Measurements from ENCODE around the gene MLLT3. TPM values are rescaled to one million over a fixed set of nuclear protein-coding genes. Genes with fewer than 3 reads are reported as not detected.

MLLT3 gene
- total RNA-seq, 4 donors from 2014 or later, result 10.2 to 15.3 (median 14.5) TPM

DNA sequence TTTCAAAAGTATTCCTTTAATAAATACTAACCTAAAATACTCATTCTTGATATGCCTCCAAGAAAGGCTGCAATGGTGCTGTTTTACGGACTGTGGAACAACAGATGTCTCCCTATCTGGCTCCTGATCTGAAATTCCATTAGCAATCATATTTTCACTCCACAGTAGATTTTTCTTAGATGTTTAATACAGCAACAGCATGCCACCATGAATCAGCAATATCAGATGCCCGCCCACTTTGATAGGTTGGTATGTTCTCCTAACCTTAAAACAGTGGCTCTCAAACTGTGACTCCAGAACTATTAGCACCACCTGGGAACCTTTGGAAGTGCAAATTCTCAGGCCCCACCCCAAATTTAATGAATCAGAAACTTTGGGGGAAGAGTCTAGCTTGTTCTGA, 110.2 kb downstream of the MLLT3 start:
- no peak overlapping the region for H3K27ac ChIP-seq

GRCh38 chr9:20511686-20512085, 110.6 kb downstream of the MLLT3 start:
- no peak overlapping the region for H3K4me3 ChIP-seq
- 96 to 100% methylated on average over 1 of the region's 1 CpG for WGBS, 2 donors
- no peak overlapping the region for H3K27ac ChIP-seq

More for the DNA sequence above, 110.2 kb downstream of the MLLT3 start:
- no peak overlapping the region for H3K4me3 ChIP-seq
- H3K9me3 ChIP-seq, result no peaks in the 10 kb centered on the region
- no peaks in the 10 kb centered on the region for H3K27me3 ChIP-seq
- TF ChIP-seq POLR2A (IDR thresholded peaks at IDR 0.05), result no peak
- no peak for TF ChIP-seq EP300 (IDR thresholded peaks at IDR 0.05)
- no peak for TF ChIP-seq CTCF (IDR thresholded peaks at IDR 0.05)
- peaks cover 0 to 23% (median 3%) of the 10 kb centered on the region in 4 donors for H3K4me1 ChIP-seq
- WGBS, 2 donors, result 63 to 65% methylated on average over 2 of the region's 2 CpGs
- no peaks in the 10 kb centered on the region for H3K36me3 ChIP-seq
- DNase-seq (ENCODE audit: low spot score in 2 of 2), result no peak

DNA sequence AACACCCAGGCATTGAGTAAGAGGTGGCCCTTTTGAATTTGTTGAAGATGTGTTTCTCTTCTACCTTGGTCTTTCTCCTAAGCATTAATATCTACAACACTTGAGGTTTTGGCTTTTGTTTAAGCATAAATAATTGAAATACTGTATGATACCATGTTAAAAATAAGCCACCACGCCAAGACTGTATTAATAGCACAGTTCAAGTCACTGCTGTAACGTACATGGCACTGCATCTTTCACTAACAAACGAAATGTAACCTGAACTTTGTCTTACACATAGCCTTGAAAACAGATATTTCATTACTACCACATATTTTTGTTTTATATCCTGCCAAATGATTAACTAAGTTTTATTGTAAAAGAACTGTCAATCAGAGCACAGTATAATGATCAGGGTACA, 112.8 kb downstream of the MLLT3 start:
- Histone ChIP-seq H3K27me3 (no peaks in the 10 kb centered on the region), H3K36me3 (no peaks in the 10 kb centered on the region), H3K4me1 (peaks cover 0 to 35% (median 3%) of the 10 kb centered on the region in 4 donors), H3K4me3 (no peak overlapping the region), H3K27ac (no peak overlapping the region), H3K9me3 (no peaks in the 10 kb centered on the region)
- TF ChIP-seq CTCF (IDR thresholded peaks at IDR 0.05), result no peak
- TF ChIP-seq POLR2A (IDR thresholded peaks at IDR 0.05), result no peak
- TF ChIP-seq EP300 (IDR thresholded peaks at IDR 0.05), result no peak
- 91 to 95% methylated on average over 3 of the region's 3 CpGs for WGBS, 2 donors
- no peak for DNase-seq (ENCODE audit: low spot score in 2 of 2)

More at GRCh38 chr9:20511686-20512085, 110.6 kb downstream of the MLLT3 start:
- no peaks in the 10 kb centered on the region for H3K36me3 ChIP-seq
- H3K27me3 ChIP-seq, result no peaks in the 10 kb centered on the region
- no peaks in the 10 kb centered on the region for H3K9me3 ChIP-seq
- TF ChIP-seq EP300 (IDR thresholded peaks at IDR 0.05) (no peak), CTCF (IDR thresholded peaks at IDR 0.05) (no peak), POLR2A (IDR thresholded peaks at IDR 0.05) (no peak)
- H3K4me1 ChIP-seq, result peaks cover 0 to 28% (median 3%) of the 10 kb centered on the region in 4 donors
- no peak for DNase-seq (ENCODE audit: low spot score in 2 of 2)

- Histone ChIP-seq H3K27ac (no peak overlapping the region), H3K4me1 (peaks cover 0 to 35% (median 3%) of the 10 kb centered on the region in 4 donors), H3K9me3 (no peaks in the 10 kb centered on the region), H3K36me3 (no peaks in the 10 kb centered on the region), H3K27me3 (no peaks in the 10 kb centered on the region), H3K4me3 (no peak overlapping the region)
- TF ChIP-seq CTCF (IDR thresholded peaks at IDR 0.05), result no peak
- TF ChIP-seq POLR2A (IDR thresholded peaks at IDR 0.05), result no peak
- no peak for TF ChIP-seq EP300 (IDR thresholded peaks at IDR 0.05)
- DNase-seq (ENCODE audit: low spot score in 2 of 2), result no peak
- WGBS, 2 donors, result 50 to 61% methylated on average over 2 of the region's 2 CpGs
These were observed 114.1 kb downstream of the MLLT3 start for GRCh38 chr9:20508242-20508641.

DNA sequence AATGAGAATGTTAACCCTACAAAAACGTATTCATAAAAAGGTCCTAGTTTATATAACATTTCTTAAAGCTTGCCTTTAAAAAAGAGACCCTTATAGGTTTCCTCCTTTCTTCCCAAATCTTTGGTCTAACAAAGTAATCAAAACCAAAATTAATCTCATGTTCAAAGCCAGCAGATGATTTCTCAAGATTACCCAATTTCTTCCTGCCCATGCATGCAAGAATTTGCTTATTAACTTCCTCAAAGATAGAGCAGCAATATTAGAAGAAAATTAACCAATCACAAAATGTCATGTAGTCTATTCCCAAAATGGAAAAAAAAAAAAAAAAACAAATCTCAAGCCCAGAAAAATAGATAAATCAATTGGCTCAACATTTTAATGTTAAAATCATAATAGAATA, 114.9 kb downstream of the MLLT3 start:
- no peak for TF ChIP-seq EP300 (IDR thresholded peaks at IDR 0.05)
- no peak for TF ChIP-seq CTCF (IDR thresholded peaks at IDR 0.05)
- TF ChIP-seq POLR2A (IDR thresholded peaks at IDR 0.05), result no peak
- no peaks in the 10 kb centered on the region for H3K36me3 ChIP-seq
- H3K4me3 ChIP-seq, result no peak overlapping the region
- WGBS, 2 donors, result 32 to 40% methylated on average over 1 of the region's 1 CpG
- no peak overlapping the region for H3K27ac ChIP-seq
- no peak for DNase-seq (ENCODE audit: low spot score in 2 of 2)
- peaks cover 0 to 30% (median 3%) of the 10 kb centered on the region in 4 donors for H3K4me1 ChIP-seq
- no peaks in the 10 kb centered on the region for H3K27me3 ChIP-seq
- no peaks in the 10 kb centered on the region for H3K9me3 ChIP-seq
